GM10266 (cell line): Measurements from ENCODE around the gene MDFI.

Experiments used
- DNase-seq: peaks from one replicate; pipeline ENCODE4 v3.0.0; 2012; ENCODE audit errors: extremely low spot score
- TF ChIP-seq, protein P1 (sequence below): IDR thresholded peaks from 2 replicates; pipeline ENCODE4 v1.5.1; 2012; ENCODE audit warnings: mild to moderate bottlenecking, low read depth; ENCODE audit not compliant: control insufficient read depth, insufficient read depth; ENCODE audit errors: missing control alignments

MDFI gene

DNA sequence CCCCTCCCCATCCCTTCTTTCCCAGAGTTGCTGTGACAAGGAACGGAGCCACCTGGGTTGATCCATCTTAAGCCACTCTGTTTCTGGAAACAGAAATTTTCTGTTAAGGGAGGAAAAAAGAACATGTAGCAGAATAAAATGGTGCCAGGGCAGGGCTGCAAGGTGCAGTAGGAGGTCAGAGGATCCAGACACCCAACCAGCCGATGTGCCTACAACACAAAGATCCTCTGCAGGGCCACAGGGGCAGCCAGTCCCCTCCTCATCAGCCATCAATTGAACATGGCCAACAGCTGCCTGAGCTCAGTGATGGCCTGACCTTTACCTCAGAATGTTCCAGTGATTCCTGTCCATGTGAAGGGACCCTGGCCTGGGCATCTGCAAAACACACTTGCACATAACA is 11.9 kb downstream of the MDFI start:
- no peak for DNase-seq
- TF ChIP-seq, protein P1, sequence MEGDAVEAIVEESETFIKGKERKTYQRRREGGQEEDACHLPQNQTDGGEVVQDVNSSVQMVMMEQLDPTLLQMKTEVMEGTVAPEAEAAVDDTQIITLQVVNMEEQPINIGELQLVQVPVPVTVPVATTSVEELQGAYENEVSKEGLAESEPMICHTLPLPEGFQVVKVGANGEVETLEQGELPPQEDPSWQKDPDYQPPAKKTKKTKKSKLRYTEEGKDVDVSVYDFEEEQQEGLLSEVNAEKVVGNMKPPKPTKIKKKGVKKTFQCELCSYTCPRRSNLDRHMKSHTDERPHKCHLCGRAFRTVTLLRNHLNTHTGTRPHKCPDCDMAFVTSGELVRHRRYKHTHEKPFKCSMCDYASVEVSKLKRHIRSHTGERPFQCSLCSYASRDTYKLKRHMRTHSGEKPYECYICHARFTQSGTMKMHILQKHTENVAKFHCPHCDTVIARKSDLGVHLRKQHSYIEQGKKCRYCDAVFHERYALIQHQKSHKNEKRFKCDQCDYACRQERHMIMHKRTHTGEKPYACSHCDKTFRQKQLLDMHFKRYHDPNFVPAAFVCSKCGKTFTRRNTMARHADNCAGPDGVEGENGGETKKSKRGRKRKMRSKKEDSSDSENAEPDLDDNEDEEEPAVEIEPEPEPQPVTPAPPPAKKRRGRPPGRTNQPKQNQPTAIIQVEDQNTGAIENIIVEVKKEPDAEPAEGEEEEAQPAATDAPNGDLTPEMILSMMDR: no peak

GRCh38 chr6:41651246-41651961 is 13.1 kb downstream of the MDFI start:
- DNase-seq: no peak
- TF ChIP-seq, protein P1: no peak

- no peak for DNase-seq
- TF ChIP-seq, protein P1: no peak
Measured at GRCh38 chr6:41651962-41652657, 13.8 kb downstream of the MDFI start.

DNA sequence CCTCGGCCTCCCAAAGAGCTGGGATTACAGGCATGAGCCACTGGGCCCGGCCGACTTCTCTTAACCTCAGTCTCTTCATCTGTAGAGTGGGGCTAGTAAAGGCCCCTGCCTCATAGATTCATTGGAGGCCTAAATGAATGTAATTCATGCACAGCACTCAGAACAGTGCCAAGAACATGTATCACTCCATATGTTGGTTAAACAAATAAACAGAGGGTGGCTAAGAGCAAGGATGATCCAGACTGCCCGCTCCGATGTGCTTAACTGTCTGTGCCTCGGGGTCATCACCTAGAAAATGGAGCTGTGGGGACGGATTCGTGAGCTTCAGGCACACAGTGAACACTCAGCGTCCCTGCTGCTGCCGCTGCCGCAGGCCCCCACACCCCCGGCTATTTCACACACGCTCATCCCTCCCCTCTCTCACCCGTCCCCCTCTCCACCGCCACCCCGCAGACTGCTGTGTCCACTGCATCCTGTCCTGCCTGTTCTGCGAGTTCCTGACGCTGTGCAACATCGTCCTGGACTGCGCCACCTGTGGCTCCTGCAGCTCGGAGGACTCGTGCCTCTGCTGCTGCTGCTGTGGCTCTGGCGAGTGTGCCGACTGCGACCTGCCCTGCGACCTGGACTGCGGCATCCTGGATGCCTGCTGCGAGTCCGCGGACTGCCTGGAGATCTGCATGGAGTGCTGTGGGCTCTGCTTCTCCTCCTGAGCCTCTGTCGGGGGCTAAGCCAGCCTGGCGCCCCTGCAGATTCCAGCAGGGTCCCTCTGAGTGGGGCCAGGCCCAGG is 14.8 kb downstream of the MDFI start:
- DNase-seq: no peak
- TF ChIP-seq, protein P1: no peak

DNA sequence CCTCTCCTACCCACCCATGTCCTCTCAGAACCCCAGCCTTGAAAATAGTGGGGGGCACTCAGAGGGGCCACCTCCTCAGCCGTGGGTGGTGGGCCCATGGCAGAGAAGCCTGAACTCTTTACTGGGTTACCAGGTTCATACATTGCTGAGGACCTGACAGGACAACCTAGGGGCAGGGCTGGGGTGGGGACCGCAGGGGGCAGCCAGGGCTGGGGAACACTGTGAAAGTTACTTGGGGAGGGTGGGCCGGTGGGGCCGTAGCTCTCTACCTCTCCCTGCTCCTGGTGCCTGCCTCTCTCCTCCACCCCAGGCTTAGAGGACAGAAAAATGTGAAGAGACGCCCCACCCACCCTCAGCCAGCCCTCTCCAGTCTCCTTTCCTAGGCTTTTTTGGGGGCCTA is 15.4 kb downstream of the MDFI start:
- TF ChIP-seq, protein P1: no peak
- DNase-seq: no peak

GRCh38 chr6:41654151-41654697 is 16.0 kb downstream of the MDFI start:
- TF ChIP-seq, protein P1: no peak
- no peak for DNase-seq
